DOHH2 (cell line): Measurements from ENCODE around the gene CEMIP.
A peak's percentile ranks its signal among the peaks of the same experiment; 100 is the strongest.

Experiments
- H3F3A ChIP-seq: fragments of 200-600 bp; sonication (generic), shearing (Covaris generic); 2 replicates; pipeline ENCODE4 v1.6.0; 2016; ENCODE audit warnings: antibody characterized with exemption, mild to moderate bottlenecking; ENCODE audit not compliant: control insufficient read depth, insufficient read depth
- H3K27ac ChIP-seq: fragments of 200-600 bp; sonication (generic); 2 replicates; pipeline ENCODE4 v1.5.1; 2014; ENCODE audit warnings: low read depth, mild to moderate bottlenecking, low read length, moderate library complexity
- H3K27me3 ChIP-seq: fragments of 200-600 bp; sonication (generic); 2 replicates; pipeline ENCODE4 v1.6.1; 2014; ENCODE audit warnings: mild to moderate bottlenecking, low read length, mixed read lengths; ENCODE audit not compliant: control insufficient read depth
- H3K36me3 ChIP-seq: fragments of 200-600 bp; sonication (generic); 2 replicates; pipeline ENCODE4 v1.6.1; 2014; ENCODE audit warnings: mild to moderate bottlenecking, low read length, moderate library complexity, mixed read lengths; ENCODE audit not compliant: control insufficient read depth
- H3K4me1 ChIP-seq: fragments of 200-600 bp; sonication (generic); 2 replicates; pipeline ENCODE4 v1.6.1; 2014; ENCODE audit warnings: mild to moderate bottlenecking, low read length, mixed read lengths; ENCODE audit not compliant: control insufficient read depth
- H3K4me2 ChIP-seq: fragments of 200-600 bp; sonication (generic); 2 replicates; pipeline ENCODE4 v1.6.0; 2014; ENCODE audit warnings: mild to moderate bottlenecking, low read length, moderate library complexity
- H3K4me3 ChIP-seq: fragments of 200-600 bp; sonication (generic); 2 replicates; pipeline ENCODE4 v1.5.1; 2014; ENCODE audit warnings: mild to moderate bottlenecking, low read length, mixed read lengths
- H3K79me2 ChIP-seq: fragments of 200-600 bp; sonication (generic); 2 replicates; pipeline ENCODE4 v1.6.1; 2014; ENCODE audit warnings: mild to moderate bottlenecking, low read length, mixed read lengths; ENCODE audit not compliant: control insufficient read depth
- H3K9me2 ChIP-seq: fragments of 200-600 bp; sonication (generic); replicated peaks from 2 replicates; pipeline ENCODE4 v1.6.1; 2014; ENCODE audit warnings: mild to moderate bottlenecking, low read length, mixed read lengths; ENCODE audit not compliant: control insufficient read depth
- H3K9me3 ChIP-seq: fragments of 200-600 bp; sonication (generic); 2 replicates; pipeline ENCODE4 v1.6.1; 2014; ENCODE audit warnings: antibody characterized with exemption, low read length, mixed read lengths; ENCODE audit not compliant: control insufficient read depth, insufficient read depth
- H4K20me1 ChIP-seq: fragments of 200-600 bp; sonication (generic); 2 replicates; pipeline ENCODE4 v1.6.0; 2014; ENCODE audit warnings: low read depth, mild to moderate bottlenecking, antibody characterized with exemption, low read length, moderate library complexity; ENCODE audit not compliant: control insufficient read depth, insufficient read depth
- CTCF ChIP-seq: fragments of 200-600 bp; sonication (generic); IDR thresholded peaks from one replicate; pipeline ENCODE4 v1.5.1; 2014; ENCODE audit warnings: antibody characterized with exemption, mild to moderate bottlenecking, low read depth, low read length; ENCODE audit not compliant: poor library complexity, severe bottlenecking
- EZH2phosphoT487 ChIP-seq: fragments of 200-600 bp; sonication (generic); IDR thresholded peaks from 2 replicates; pipeline ENCODE4 v1.6.1; 2017; ENCODE audit warnings: borderline replicate concordance, mild to moderate bottlenecking, antibody characterized with exemption, low read length, moderate library complexity, mixed read lengths

Gene CEMIP

GRCh38 chr15:80854104-80854503 lies 74.9 kb downstream of the CEMIP start:
- Histone ChIP-seq H3K36me3 (no peaks in the 10 kb centered on the region), H3K9me3 (no peaks in the 10 kb centered on the region), H3K4me1 (no peaks in the 10 kb centered on the region), H4K20me1 (no peaks in the 10 kb centered on the region), H3K27ac (no peak overlapping the region), H3K27me3 (peaks cover 3% of the 10 kb centered on the region; the same call in 1 of the 2 replicates), H3F3A (no peaks in the 10 kb centered on the region), H3K79me2 (no peaks in the 10 kb centered on the region), H3K4me2 (no peak overlapping the region), H3K4me3 (no peak overlapping the region), H3K9me2 (no peaks in the 10 kb centered on the region)
- TF ChIP-seq CTCF, result no peak

GRCh38 chr15:80855206-80855605 lies 76.0 kb downstream of the CEMIP start:
- Histone ChIP-seq H3F3A (no peaks in the 10 kb centered on the region), H3K4me1 (no peaks in the 10 kb centered on the region), H3K27ac (no peak overlapping the region), H3K27me3 (peaks cover 9% of the 10 kb centered on the region), H3K79me2 (no peaks in the 10 kb centered on the region), H3K4me2 (no peak overlapping the region), H3K9me2 (no peaks in the 10 kb centered on the region), H3K36me3 (no peaks in the 10 kb centered on the region), H4K20me1 (no peaks in the 10 kb centered on the region), H3K9me3 (no peaks in the 10 kb centered on the region), H3K4me3 (no peak overlapping the region)
- TF ChIP-seq EZH2phosphoT487 (no peak), CTCF (no peak)

- Histone ChIP-seq H3K4me2 (no peak overlapping the region), H4K20me1 (no peaks in the 10 kb centered on the region), H3K27me3 (peaks cover 18% of the 10 kb centered on the region), H3K79me2 (no peaks in the 10 kb centered on the region), H3K9me3 (no peaks in the 10 kb centered on the region), H3K27ac (no peak overlapping the region), H3K4me3 (no peak overlapping the region), H3K36me3 (no peaks in the 10 kb centered on the region), H3K4me1 (no peaks in the 10 kb centered on the region), H3F3A (no peaks in the 10 kb centered on the region), H3K9me2 (no peaks in the 10 kb centered on the region)
- TF ChIP-seq CTCF (peak; percentile 51), EZH2phosphoT487 (no peak)
Measured at GRCh38 chr15:80856400-80856799, 77.2 kb downstream of the CEMIP start.

- Histone ChIP-seq H3K9me3 (no peaks in the 10 kb centered on the region), H3K36me3 (no peaks in the 10 kb centered on the region), H3F3A (no peaks in the 10 kb centered on the region), H3K9me2 (no peaks in the 10 kb centered on the region), H3K27ac (no peak overlapping the region), H4K20me1 (no peaks in the 10 kb centered on the region), H3K79me2 (no peaks in the 10 kb centered on the region), H3K4me2 (no peak overlapping the region), H3K4me3 (no peak overlapping the region), H3K27me3 (peaks cover 22% of the 10 kb centered on the region), H3K4me1 (no peaks in the 10 kb centered on the region)
- TF ChIP-seq CTCF (no peak), EZH2phosphoT487 (no peak)
Measured at GRCh38 chr15:80856809-80857377, 77.7 kb downstream of the CEMIP start.
